ENCODE measurements around the gene PLXDC1. TPM values are rescaled to one million over a fixed set of nuclear protein-coding genes. Genes with fewer than 3 reads are reported as not detected.

The PLXDC1 gene
- 0.50 TPM for total RNA-seq

GRCh38 chr17:39151150-39151942 is at the start of gene PLXDC1:
TSS of gene PLXDC1 (minus strand) at chr17:39151637. CDS start at chr17:39151437, 200 bp downstream.
- DNase-seq (ENCODE audit: low spot score) (no peak), ATAC-seq (no peak)

GRCh38 chr17:39200957-39201510 is 49.6 kb upstream of the PLXDC1 start:
- ATAC-seq: no peak

GRCh38 chr17:39200070-39200879 is 48.8 kb upstream of the PLXDC1 start, which contains the start of gene RPL19:
TSS of gene RPL19 (plus strand) at chr17:39200283. CDS start at chr17:39200345, 62 bp downstream.
- peak; percentile 80 for DNase-seq (ENCODE audit: low spot score)
- peak; percentile 87 for ATAC-seq

More at GRCh38 chr17:39200957-39201510, 49.6 kb upstream of the PLXDC1 start:
- no peak for DNase-seq (ENCODE audit: low spot score)

GRCh38 chr17:39199820-39200069 is 48.3 kb upstream of the PLXDC1 start:
- DNase-seq (ENCODE audit: low spot score): peak; percentile 89
- peak; percentile 85 for ATAC-seq

- no peak for ATAC-seq
- no peak for DNase-seq (ENCODE audit: low spot score)
Measured at GRCh38 chr17:39198186-39198566, 46.7 kb upstream of the PLXDC1 start.

GRCh38 chr17:39197380-39198185 is 46.1 kb upstream of the PLXDC1 start, which contains the start of gene CACNB1:
TSS of gene CACNB1 (minus strand) at chr17:39197669. CDS start at chr17:39197495, 174 bp downstream.
- DNase-seq (ENCODE audit: low spot score): no peak
- ATAC-seq: peak; percentile 40

- DNase-seq (ENCODE audit: low spot score): no peak
Measured at GRCh38 chr17:39196808-39197291, 45.4 kb upstream of the PLXDC1 start.

GRCh38 chr17:39196241-39196807 is 44.9 kb upstream of the PLXDC1 start:
- ATAC-seq (no peak), DNase-seq (ENCODE audit: low spot score) (no peak)

More at GRCh38 chr17:39196808-39197291, 45.4 kb upstream of the PLXDC1 start:
- ATAC-seq: no peak

- ATAC-seq (no peak), DNase-seq (ENCODE audit: low spot score) (no peak)
Measured at GRCh38 chr17:39195568-39196160, 44.2 kb upstream of the PLXDC1 start.

GRCh38 chr17:39194985-39195524 is 43.6 kb upstream of the PLXDC1 start:
- no peak for ATAC-seq
- no peak for DNase-seq (ENCODE audit: low spot score)

GRCh38 chr17:39194089-39194984 is 42.9 kb upstream of the PLXDC1 start:
- ATAC-seq (peak; percentile 59), DNase-seq (ENCODE audit: low spot score) (no peak)

- ATAC-seq (no peak), DNase-seq (ENCODE audit: low spot score) (no peak)
Measured at GRCh38 chr17:39193346-39193745, 41.9 kb upstream of the PLXDC1 start.

- ATAC-seq (no peak), DNase-seq (ENCODE audit: low spot score) (no peak)
Measured at GRCh38 chr17:39192901-39193300, 41.5 kb upstream of the PLXDC1 start.

GRCh38 chr17:39191750-39192510 is 40.5 kb upstream of the PLXDC1 start:
- no peak for DNase-seq (ENCODE audit: low spot score)
- ATAC-seq: no peak

GRCh38 chr17:39187152-39187830 is 35.9 kb upstream of the PLXDC1 start:
- DNase-seq (ENCODE audit: low spot score): no peak
- no peak for ATAC-seq

- DNase-seq (ENCODE audit: low spot score) (no peak), ATAC-seq (no peak)
Measured at GRCh38 chr17:39186481-39187002, 35.1 kb upstream of the PLXDC1 start.

GRCh38 chr17:39183720-39184119 is 32.3 kb upstream of the PLXDC1 start:
- DNase-seq (ENCODE audit: low spot score) (no peak), ATAC-seq (no peak)
